Measurements from ENCODE around the gene UFSP2.

Gene UFSP2, protein sequence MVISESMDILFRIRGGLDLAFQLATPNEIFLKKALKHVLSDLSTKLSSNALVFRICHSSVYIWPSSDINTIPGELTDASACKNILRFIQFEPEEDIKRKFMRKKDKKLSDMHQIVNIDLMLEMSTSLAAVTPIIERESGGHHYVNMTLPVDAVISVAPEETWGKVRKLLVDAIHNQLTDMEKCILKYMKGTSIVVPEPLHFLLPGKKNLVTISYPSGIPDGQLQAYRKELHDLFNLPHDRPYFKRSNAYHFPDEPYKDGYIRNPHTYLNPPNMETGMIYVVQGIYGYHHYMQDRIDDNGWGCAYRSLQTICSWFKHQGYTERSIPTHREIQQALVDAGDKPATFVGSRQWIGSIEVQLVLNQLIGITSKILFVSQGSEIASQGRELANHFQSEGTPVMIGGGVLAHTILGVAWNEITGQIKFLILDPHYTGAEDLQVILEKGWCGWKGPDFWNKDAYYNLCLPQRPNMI

DNA sequence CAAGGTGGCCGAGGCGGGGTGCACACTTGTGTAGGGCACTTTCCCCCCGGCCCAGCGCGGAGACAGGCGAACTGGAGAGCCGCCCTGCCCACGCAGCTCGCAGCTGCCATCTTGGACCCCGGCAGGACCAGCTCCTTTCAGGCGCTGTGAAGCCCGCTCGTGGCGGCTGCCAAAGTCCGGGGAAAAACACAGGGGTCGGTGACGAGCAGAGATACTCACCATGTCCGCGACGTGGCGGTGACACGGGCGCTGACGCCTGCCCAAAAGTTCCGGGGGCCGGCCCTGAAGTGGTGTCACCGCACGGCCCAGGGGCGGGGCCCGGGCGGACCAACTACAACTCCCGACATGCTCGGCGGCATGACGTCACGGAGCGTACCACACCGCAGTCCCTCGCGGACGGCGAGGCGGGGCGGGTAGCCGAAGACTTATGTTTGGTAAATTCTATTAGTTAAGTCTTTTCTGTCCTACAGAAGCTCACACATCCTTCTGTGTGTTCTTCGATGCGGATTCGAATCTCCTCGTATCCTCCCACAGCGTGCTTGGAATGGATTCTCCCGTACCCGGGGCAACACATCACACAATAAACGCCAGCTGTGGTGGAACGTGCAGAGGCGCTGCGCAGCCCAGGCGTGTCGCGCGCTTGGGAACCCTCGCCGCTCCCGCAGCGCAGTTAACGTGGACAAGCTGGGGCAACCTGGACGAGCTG, at the start of gene UFSP2:
TSS of gene UFSP2 (minus strand) at position 318 of the 706 bp plus-strand sequence. CDS start at position 222, 96 bp downstream.
- TF ChIP-seq POLR2A (IDR thresholded peaks at IDR 0.05; ENCODE audit: low read length), result peak; percentile 82
- no peak for TF ChIP-seq GATA1 (IDR thresholded peaks at IDR 0.05; ENCODE audit: low read depth, low read length)
- peak; percentile 97 for DNase-seq

GRCh38 chr4:185473247-185473646, 47.5 kb upstream of the UFSP2 start:
- TF ChIP-seq GATA1 (IDR thresholded peaks at IDR 0.05; ENCODE audit: low read depth, low read length) (no peak), POLR2A (IDR thresholded peaks at IDR 0.05; ENCODE audit: low read length) (no peak)
- DNase-seq, result no peak

DNA sequence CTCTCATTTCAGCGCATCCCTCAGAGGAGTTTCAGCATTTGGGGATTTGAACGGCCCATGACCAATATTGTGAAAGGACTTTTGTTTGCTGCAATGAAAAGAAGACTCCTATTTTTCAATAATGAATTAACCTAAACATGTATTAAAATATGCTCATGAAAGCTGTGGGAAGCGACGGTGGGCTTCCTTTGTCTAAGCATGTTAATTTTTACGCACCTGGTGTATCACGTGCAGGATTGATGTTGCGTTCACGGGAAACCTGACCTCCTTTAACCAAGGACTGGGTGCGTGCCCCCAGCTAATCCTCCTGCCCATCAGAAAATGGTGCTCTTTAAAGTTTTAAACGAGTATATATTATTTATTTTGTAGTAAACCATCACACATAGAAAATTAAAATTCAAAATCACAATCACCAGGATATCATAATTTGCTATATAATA, 46.4 kb upstream of the UFSP2 start:
- TF ChIP-seq GATA1 (IDR thresholded peaks at IDR 0.05; ENCODE audit: low read depth, low read length) (no peak), POLR2A (IDR thresholded peaks at IDR 0.05; ENCODE audit: low read length) (no peak)
- DNase-seq, result peak in 1 of 2 experiments; percentile 19

DNA sequence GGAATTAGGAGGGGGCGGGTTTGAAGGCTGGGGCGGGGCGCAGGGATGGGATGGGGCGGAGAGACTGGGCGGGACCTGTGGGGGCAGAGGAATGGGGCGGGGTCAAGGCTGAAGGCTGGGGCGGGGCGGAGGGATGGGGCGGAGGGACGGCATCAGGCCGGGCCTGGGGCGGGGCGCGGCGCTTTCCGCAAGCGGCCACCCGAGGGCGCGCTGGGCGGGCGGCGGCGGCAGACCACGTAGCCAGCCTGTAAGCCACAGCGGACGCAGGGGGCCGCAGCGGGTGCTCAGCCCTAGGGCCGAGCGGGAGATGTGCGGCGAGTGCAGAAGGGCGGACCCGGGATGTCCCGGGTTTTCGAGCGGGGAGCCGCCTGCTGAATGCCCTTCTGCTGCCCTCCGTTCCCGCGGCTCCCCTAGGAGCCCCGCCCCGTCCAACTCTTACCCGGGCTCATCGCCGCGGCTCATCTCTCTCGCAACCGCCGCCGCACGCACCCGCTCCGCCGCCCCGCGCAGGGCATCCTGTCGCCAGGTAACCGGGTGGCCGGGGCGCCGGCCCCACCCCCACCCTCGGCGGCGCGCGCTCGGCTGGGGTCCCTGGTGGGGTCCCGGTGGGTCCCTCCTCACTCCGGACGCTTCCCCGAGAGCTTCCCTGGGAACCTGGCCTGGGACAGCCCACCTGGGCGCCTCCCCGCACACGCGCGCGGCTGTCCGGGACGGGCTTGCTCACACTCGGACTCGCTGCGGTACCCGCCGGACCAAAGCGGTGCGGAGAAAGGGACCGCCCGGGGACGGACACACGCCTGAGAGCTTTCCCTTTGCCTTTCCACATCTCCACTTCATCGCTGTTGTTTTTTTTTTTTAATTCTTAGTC, 45.7 kb upstream of the UFSP2 start, which contains the start of gene CCDC110:
TSS of gene CCDC110 (minus strand) at position 499 of the 868 bp plus-strand sequence. CDS start at position 449, 50 bp downstream.
- no peak for TF ChIP-seq GATA1 (IDR thresholded peaks at IDR 0.05; ENCODE audit: low read depth, low read length)
- no peak for TF ChIP-seq POLR2A (IDR thresholded peaks at IDR 0.05; ENCODE audit: low read length)
- peak; percentile 94 to 98 for DNase-seq

GRCh38 chr4:185470501-185471195, 44.9 kb upstream of the UFSP2 start:
- DNase-seq, result peak in 1 of 2 experiments; percentile 42
- TF ChIP-seq POLR2A (IDR thresholded peaks at IDR 0.05; ENCODE audit: low read length) (no peak), GATA1 (IDR thresholded peaks at IDR 0.05; ENCODE audit: low read depth, low read length) (no peak)

DNA sequence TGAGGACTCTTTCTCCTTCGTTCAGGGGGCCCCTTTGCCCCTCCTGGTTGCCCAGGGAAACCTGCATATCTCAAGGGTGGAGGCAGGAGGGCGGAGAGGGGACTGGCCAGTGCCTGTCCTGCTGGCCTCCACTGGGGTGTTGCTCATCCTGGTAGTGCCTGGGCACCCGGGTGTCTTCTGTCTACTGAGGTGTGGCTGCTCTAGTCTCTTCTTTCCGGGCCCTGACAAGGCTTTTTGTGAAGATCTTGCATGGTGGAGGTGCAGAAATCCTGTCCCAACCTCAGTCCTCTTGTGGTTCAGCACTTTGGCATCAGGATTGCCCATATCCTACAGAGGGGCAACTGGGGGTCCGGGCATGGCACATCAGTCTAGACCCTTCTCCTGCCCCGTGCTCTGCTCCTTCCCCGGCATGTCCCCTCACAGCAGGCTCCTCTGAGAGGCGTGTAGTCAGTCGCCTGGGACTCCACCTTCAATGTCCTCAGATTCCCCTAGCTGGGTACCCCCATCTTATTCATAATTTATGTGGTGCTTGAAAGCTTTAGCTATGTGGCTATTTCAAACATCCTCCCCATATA, 43.9 kb upstream of the UFSP2 start:
- TF ChIP-seq GATA1 (IDR thresholded peaks at IDR 0.05; ENCODE audit: low read depth, low read length), result no peak
- TF ChIP-seq POLR2A (IDR thresholded peaks at IDR 0.05; ENCODE audit: low read length), result no peak
- peak in 1 of 2 experiments; percentile 13 for DNase-seq

DNA sequence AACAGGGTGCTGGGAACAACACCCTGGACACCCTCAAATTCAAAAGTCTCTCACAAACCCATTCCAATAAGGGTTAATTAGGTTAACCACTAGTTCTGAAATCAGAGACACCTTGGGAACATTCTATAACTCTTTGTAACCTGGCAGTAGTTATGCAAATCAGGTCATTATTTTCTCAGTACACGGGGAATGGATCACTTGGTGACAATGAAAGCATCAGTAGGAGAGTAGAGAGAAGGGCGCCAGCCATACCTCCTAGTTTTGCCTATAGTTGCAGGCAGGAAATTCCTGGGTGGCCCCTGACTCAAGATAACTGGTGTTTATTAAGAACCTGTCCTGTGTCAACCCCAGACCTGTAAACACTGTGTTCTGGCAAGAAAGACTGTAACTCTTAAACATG, 43.2 kb upstream of the UFSP2 start:
- no peak for DNase-seq
- TF ChIP-seq POLR2A (IDR thresholded peaks at IDR 0.05; ENCODE audit: low read length) (no peak), GATA1 (IDR thresholded peaks at IDR 0.05; ENCODE audit: low read depth, low read length) (no peak)

DNA sequence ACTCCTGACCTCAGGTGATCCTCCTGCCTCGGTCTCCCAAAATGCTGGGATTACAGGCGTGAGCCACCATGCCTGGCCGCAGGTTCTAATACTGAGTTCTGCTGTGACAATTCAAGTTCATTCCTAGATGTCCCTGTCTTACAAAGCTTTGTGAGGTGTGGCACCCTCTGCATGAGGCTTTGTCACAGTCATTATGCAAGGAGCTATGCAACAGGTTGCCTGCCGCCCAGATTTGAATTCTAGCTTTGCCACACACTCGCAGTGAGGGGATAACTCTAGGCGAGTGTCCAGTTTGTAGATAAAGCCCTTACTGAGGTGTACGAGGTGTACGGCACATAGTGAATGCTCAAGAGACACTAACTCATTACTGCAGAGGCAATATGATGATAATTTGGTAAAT, 42.2 kb upstream of the UFSP2 start:
- DNase-seq, result no peak
- no peak for TF ChIP-seq GATA1 (IDR thresholded peaks at IDR 0.05; ENCODE audit: low read depth, low read length)
- no peak for TF ChIP-seq POLR2A (IDR thresholded peaks at IDR 0.05; ENCODE audit: low read length)

GRCh38 chr4:185467101-185467500, 41.3 kb upstream of the UFSP2 start:
- no peak for DNase-seq
- TF ChIP-seq POLR2A (IDR thresholded peaks at IDR 0.05; ENCODE audit: low read length), result no peak
- no peak for TF ChIP-seq GATA1 (IDR thresholded peaks at IDR 0.05; ENCODE audit: low read depth, low read length)

DNA sequence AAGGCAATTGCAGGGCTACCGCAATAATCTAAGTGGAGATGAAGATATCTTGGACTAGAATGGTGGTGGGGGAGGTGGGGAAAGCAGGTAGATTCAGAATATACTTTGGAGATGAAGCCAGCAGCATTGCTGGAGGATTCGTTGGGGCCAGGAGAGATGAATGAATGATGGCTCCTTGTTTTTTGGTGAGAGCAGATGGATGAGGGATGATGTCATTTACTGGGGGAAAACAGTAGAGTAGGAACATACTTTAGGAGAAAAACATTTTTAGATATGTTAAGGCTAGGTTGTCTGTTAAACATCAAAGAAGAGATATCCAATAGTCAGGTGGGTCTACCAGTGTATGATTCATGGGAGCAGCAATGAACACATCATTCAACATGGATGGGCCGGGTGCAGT, 39.9 kb upstream of the UFSP2 start:
- DNase-seq, result no peak
- TF ChIP-seq POLR2A (IDR thresholded peaks at IDR 0.05; ENCODE audit: low read length) (no peak), GATA1 (IDR thresholded peaks at IDR 0.05; ENCODE audit: low read depth, low read length) (no peak)

- TF ChIP-seq POLR2A (IDR thresholded peaks at IDR 0.05; ENCODE audit: low read length) (no peak), GATA1 (IDR thresholded peaks at IDR 0.05; ENCODE audit: low read depth, low read length) (no peak)
- no peak for DNase-seq
Observed at GRCh38 chr4:185464887-185465286, 39.1 kb upstream of the UFSP2 start.

DNA sequence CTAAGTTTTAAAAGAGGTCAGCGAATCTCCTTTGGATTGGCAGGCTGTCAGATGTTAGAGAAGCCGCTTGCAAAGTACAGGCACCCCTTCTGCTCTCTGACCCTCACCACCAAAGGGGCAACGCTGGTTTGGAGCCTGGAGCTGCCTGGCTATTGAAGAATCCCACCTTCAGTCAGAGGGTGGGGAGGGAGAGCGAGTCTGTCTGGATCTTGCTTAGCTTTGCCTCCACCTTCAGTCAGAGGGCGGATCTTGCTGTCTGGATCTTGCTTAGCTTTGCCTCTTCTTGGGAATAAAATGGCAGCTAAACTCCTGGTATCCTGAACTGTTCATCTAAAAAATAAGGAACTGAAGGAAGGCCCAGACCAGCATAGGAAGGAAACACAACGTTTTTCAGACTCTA, 38.4 kb upstream of the UFSP2 start:
- TF ChIP-seq GATA1 (IDR thresholded peaks at IDR 0.05; ENCODE audit: low read depth, low read length) (no peak), POLR2A (IDR thresholded peaks at IDR 0.05; ENCODE audit: low read length) (no peak)
- DNase-seq, result no peak

GRCh38 chr4:185463541-185463940, 37.8 kb upstream of the UFSP2 start:
- TF ChIP-seq POLR2A (IDR thresholded peaks at IDR 0.05; ENCODE audit: low read length), result no peak
- no peak for TF ChIP-seq GATA1 (IDR thresholded peaks at IDR 0.05; ENCODE audit: low read depth, low read length)
- DNase-seq, result no peak

Measured in erythroblast (primary cell).